A673 (cell line): ENCODE data around the gene CBL. TPM values are rescaled to one million over a fixed set of nuclear protein-coding genes. Genes with fewer than 3 reads are reported as not detected.

Experiments used
- BruUV-seq: library from RNA; stranded (reverse); fragments of 400-500 nt; replicated peaks from 2 replicates; lab custom pipeline; 2021; lab: Mats Ljungman, UMichigan
- CTCF ChIA-PET: fragments of 300-600 bp; sonication (Branson Sonifier 250); formaldehyde crosslinking; loops from one replicate; lab custom pipeline; 2022; ENCODE audit warnings: antibody characterized with exemption; lab: Charles Lee
- POLR2A ChIA-PET: fragments of 300-600 bp; sonication (Branson Sonifier 250); formaldehyde crosslinking; loops from one replicate; lab custom pipeline; 2022; ENCODE audit warnings: antibody characterized with exemption; ENCODE audit not compliant: low non-redundant PET; lab: Charles Lee
- DNase-seq: peaks from one replicate; pipeline ENCODE4 v3.0.0-alpha.2; 2015; ENCODE audit warnings: low spot score
- H3K27ac ChIP-seq: fragments of 200-600 bp; sonication (generic); 2 replicates; pipeline ENCODE4 v1.5.1; 2016; ENCODE audit warnings: mixed run types, low read depth, mild to moderate bottlenecking, mixed read lengths, antibody characterized with exemption, low read length; ENCODE audit not compliant: poor library complexity, severe bottlenecking
- H3K27me3 ChIP-seq: fragments of 200-600 bp; sonication (generic); replicated peaks from 2 replicates; pipeline ENCODE4 v1.6.1; 2017; ENCODE audit warnings: mixed run types, low read depth, mild to moderate bottlenecking, mixed read lengths, antibody characterized with exemption, low read length; ENCODE audit not compliant: insufficient read depth, poor library complexity
- H3K36me3 ChIP-seq: fragments of 200-600 bp; sonication (generic); 2 replicates; pipeline ENCODE4 v1.6.1; 2016; ENCODE audit warnings: mixed run types, mild to moderate bottlenecking, mixed read lengths, antibody characterized with exemption, low read length; ENCODE audit not compliant: insufficient read depth, poor library complexity, severe bottlenecking
- H3K4me1 ChIP-seq: fragments of 200-600 bp; sonication (generic); 2 replicates; pipeline ENCODE4 v1.6.1; 2017; ENCODE audit warnings: mixed run types, mild to moderate bottlenecking, mixed read lengths, antibody characterized with exemption, low read length; ENCODE audit not compliant: insufficient read depth, poor library complexity, severe bottlenecking
- H3K4me3 ChIP-seq: fragments of 200-600 bp; sonication (generic); 2 replicates; pipeline ENCODE4 v1.5.1; 2016; ENCODE audit warnings: low read depth, mixed run types, mild to moderate bottlenecking, mixed read lengths, low read length; ENCODE audit not compliant: poor library complexity, severe bottlenecking
- H3K9me3 ChIP-seq: fragments of 200-600 bp; sonication (generic); 2 replicates; pipeline ENCODE4 v1.6.1; 2016; ENCODE audit warnings: mixed run types, low read depth, mild to moderate bottlenecking, mixed read lengths, antibody characterized with exemption, low read length; ENCODE audit not compliant: poor library complexity, severe bottlenecking
- CTCF ChIP-seq: fragments of 300-800, 200-600 bp; sonication (generic); conservative IDR thresholded peaks from 2 replicates; pipeline ENCODE4 v1.5.1; 2017; ENCODE audit warnings: low read depth, mild to moderate bottlenecking, antibody characterized with exemption, low read length, moderate library complexity, mixed read lengths
- EZH2 ChIP-seq: fragments of 200-600 bp; sonication (generic); IDR thresholded peaks from 2 replicates; pipeline ENCODE4 v1.6.1; 2017; ENCODE audit warnings: borderline replicate concordance, low read depth, mild to moderate bottlenecking, mixed read lengths, antibody characterized with exemption, low read length; ENCODE audit not compliant: poor library complexity, severe bottlenecking
- intact Hi-C: fragments of 100-400 bp; cut with micrococcal nuclease; formaldehyde crosslinking; loops from one replicate; pipeline ENCODE4 v1.10.0; 2022; ENCODE audit not compliant: unreplicated experiment
- total RNA-seq: library from RNA; stranded (reverse); gene quantifications from 2 replicates; pipeline ENCODE4 v1.2.3, GENCODE V29; 2021

CBL gene
- total RNA-seq, 1 experiment from 2014 or later, result 40.7 TPM

DNA sequence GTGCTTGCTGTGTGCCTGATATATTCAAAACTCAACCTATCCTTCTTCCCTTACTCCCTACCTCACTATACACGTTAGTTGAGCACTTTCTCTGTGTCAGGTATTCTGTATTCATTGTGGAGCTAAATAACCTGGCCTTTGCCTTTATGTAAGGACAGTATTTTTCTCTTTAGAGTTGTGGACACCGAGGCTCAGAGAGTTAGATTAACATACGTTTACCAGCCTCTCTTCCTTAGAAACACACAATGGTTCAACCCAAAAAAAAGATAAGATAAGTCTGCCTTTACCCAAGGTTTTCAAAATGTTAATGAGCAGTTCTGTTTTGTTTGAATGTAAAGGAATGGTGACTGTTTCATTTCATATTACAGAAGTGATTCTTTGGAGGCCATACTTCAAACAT is 45.0 kb downstream of the CBL start:
- Histone ChIP-seq H3K9me3 (no peaks in the 10 kb centered on the region), H3K4me1 (no peaks in the 10 kb centered on the region), H3K27me3 (no peaks in the 10 kb centered on the region), H3K36me3 (no peaks in the 10 kb centered on the region), H3K4me3 (no peak overlapping the region), H3K27ac (no peak overlapping the region)
- BruUV-seq, result no TSS peak
- ChIA-PET POLR2A (no interaction called here), CTCF (no interaction called here)
- no peak for DNase-seq
- intact Hi-C loops, result no loop called here
- TF ChIP-seq CTCF, result no peak
- no peak for TF ChIP-seq EZH2

GRCh38 chr11:119254239-119254638 is 48.1 kb downstream of the CBL start:
- H3K27me3 ChIP-seq, result no peaks in the 10 kb centered on the region
- H3K27ac ChIP-seq, result no peak overlapping the region
- H3K9me3 ChIP-seq, result no peaks in the 10 kb centered on the region
- POLR2A ChIA-PET, result no interaction called here
- BruUV-seq, result no TSS peak
- no peak for DNase-seq
- intact Hi-C loops, result no loop called here
- H3K36me3 ChIP-seq, result no peaks in the 10 kb centered on the region
- no peaks in the 10 kb centered on the region for H3K4me1 ChIP-seq
- no peak for TF ChIP-seq CTCF
- TF ChIP-seq EZH2, result no peak
- CTCF ChIA-PET, result interaction anchor here (0.7 kb wide), 1 partner anchor 84 kb away, joined by 5 read pairs; no protein-coding TSS in a partner anchor
- H3K4me3 ChIP-seq, result no peak overlapping the region

GRCh38 chr11:119258180-119258579 is 52.0 kb downstream of the CBL start:
- intact Hi-C loops, result no loop called here
- Histone ChIP-seq H3K9me3 (no peaks in the 10 kb centered on the region), H3K27ac (no peak overlapping the region), H3K36me3 (no peaks in the 10 kb centered on the region), H3K27me3 (no peaks in the 10 kb centered on the region), H3K4me1 (peaks cover 7% of the 10 kb centered on the region), H3K4me3 (no peak overlapping the region)
- ChIA-PET POLR2A (no interaction called here), CTCF (no interaction called here)
- DNase-seq, result no peak
- no TSS peak for BruUV-seq
- no peak for TF ChIP-seq EZH2
- no peak for TF ChIP-seq CTCF
